HG02884 (cell line): ENCODE data around the gene NUTM2E.
"Not testable (repeated sequence)": the region's sequence is repeated elsewhere in the genome, so short reads cannot be mapped to it uniquely, and the experiment has no call there.

ENCODE experiments used
- ATAC-seq: cut with Tn5 transposase; IDR thresholded peaks from one replicate; pipeline ENCODE4 v1.9.1; 2021; ENCODE audit warnings: mild to moderate bottlenecking, moderate library complexity; ENCODE audit not compliant: unreplicated experiment

NUTM2E gene

GRCh38 chr10:79826496-79827215 is at the start of gene NUTM2E:
NUTM2E (plus strand) TSS chr10:79826739; CDS start chr10:79841741, 15,002 bp downstream.
- ATAC-seq: peak; percentile 94

GRCh38 chr10:79777997-79778396 is 48.5 kb upstream of the NUTM2E start:
- ATAC-seq: not testable (repeated sequence)

- peak; percentile 81 for ATAC-seq
Observed at GRCh38 chr10:79779310-79779938, 47.1 kb upstream of the NUTM2E start.

GRCh38 chr10:79779992-79780391 is 46.5 kb upstream of the NUTM2E start:
- not testable (repeated sequence) for ATAC-seq

- ATAC-seq: not testable (repeated sequence)
Observed at GRCh38 chr10:79781584-79781983, 45.0 kb upstream of the NUTM2E start.

- ATAC-seq: not testable (repeated sequence)
Observed at GRCh38 chr10:79787455-79787952, 39.0 kb upstream of the NUTM2E start.

GRCh38 chr10:79789351-79789750 is 37.2 kb upstream of the NUTM2E start:
- ATAC-seq: not testable (repeated sequence)

GRCh38 chr10:79791906-79792517 is 34.5 kb upstream of the NUTM2E start:
- ATAC-seq: not testable (repeated sequence)

GRCh38 chr10:79799337-79799736 is 27.2 kb upstream of the NUTM2E start:
- peak; percentile 84 for ATAC-seq

GRCh38 chr10:79805857-79806256 is 20.7 kb upstream of the NUTM2E start:
- ATAC-seq: not testable (repeated sequence)

- not testable (repeated sequence) for ATAC-seq
Observed at GRCh38 chr10:79811895-79812294, 14.6 kb upstream of the NUTM2E start.

- ATAC-seq: not testable (repeated sequence)
Observed at GRCh38 chr10:79816290-79816689, 10.2 kb upstream of the NUTM2E start.

GRCh38 chr10:79823387-79823786 is 3.2 kb upstream of the NUTM2E start:
- not testable (repeated sequence) for ATAC-seq

GRCh38 chr10:79825587-79826011 is 940 bp upstream of the NUTM2E start:
- ATAC-seq: peak; percentile 6

GRCh38 chr10:79826131-79826495 is 426 bp upstream of the NUTM2E start:
- peak; percentile 33 for ATAC-seq

GRCh38 chr10:79833833-79834232 is 7.3 kb downstream of the NUTM2E start:
- not testable (repeated sequence) for ATAC-seq

- ATAC-seq: not testable (repeated sequence)
Observed at GRCh38 chr10:79835891-79836290, 9.4 kb downstream of the NUTM2E start.

GRCh38 chr10:79836891-79837290 is 10.4 kb downstream of the NUTM2E start:
- not testable (repeated sequence) for ATAC-seq

GRCh38 chr10:79838441-79838840 is 11.9 kb downstream of the NUTM2E start:
- ATAC-seq: not testable (repeated sequence)

- ATAC-seq: not testable (repeated sequence)
Observed at GRCh38 chr10:79853191-79853854, 26.8 kb downstream of the NUTM2E start.

GRCh38 chr10:79862269-79862668 is 35.7 kb downstream of the NUTM2E start:
- ATAC-seq: not testable (repeated sequence)
